Measurements from ENCODE around the gene LYSET. TPM values are rescaled to one million over a fixed set of nuclear protein-coding genes. Genes with fewer than 3 reads are reported as not detected.

Gene LYSET
- total and polyA plus RNA-seq, 10 of the 15 experiments (the other 5 are each of a cell fraction or from before 2014, with no cell fraction given) = 11.9 to 34.5 (median 21.2) TPM

GRCh38 chr14:93184391-93185348, at the start of gene LYSET, which contains the start of gene MOAP1 (continued):
- TF ChIP-seq SKIL (IDR thresholded peaks at IDR 0.05; ENCODE audit: low read depth, poor library complexity, severe bottlenecking) (no peak), ASH2L (IDR thresholded peaks at IDR 0.05; ENCODE audit: borderline replicate concordance, low read depth) (peak; percentile 77; the same call in 1 of the 2 replicates), TARDBP (IDR thresholded peaks at IDR 0.05; ENCODE audit: borderline replicate concordance) (no peak), CBX5 (IDR thresholded peaks at IDR 0.05; ENCODE audit: low read depth) (no peak), FOXM1 (IDR thresholded peaks at IDR 0.05; ENCODE audit: low read depth, low read length) (no peak), JUNB (IDR thresholded peaks at IDR 0.05) (no peak), ATF7 (IDR thresholded peaks at IDR 0.05; ENCODE audit: low read depth) (peak; percentile 50), IRF5 (IDR thresholded peaks at IDR 0.05; ENCODE audit: borderline replicate concordance) (no peak), IKZF1 (conservative IDR thresholded peaks at IDR 0.05) (peak; percentile 85), STAT3 (IDR thresholded peaks at IDR 0.05; ENCODE audit: low read depth, low read length) (no peak), ZNF687 (IDR thresholded peaks at IDR 0.05) (peak; percentile 52), RFX5 (IDR thresholded peaks at IDR 0.05; ENCODE audit: low read depth, low read length) (no peak), CBFB (IDR thresholded peaks at IDR 0.05; ENCODE audit: low read depth) (no peak), TCF3 (IDR thresholded peaks at IDR 0.05; ENCODE audit: borderline replicate concordance, insufficient read depth, low read depth, low read length) (peak; percentile 68; the same call in 1 of the 2 replicates), SMAD1 (IDR thresholded peaks at IDR 0.05; ENCODE audit: low read depth, partially characterized antibody) (no peak), SRF (IDR thresholded peaks at IDR 0.05; ENCODE audit: low read depth in 2 of 2, low read length in 2 of 2) (peak in 1 of 2 experiments; percentile 53; a peak in 1 of 4 replicates), ATF2 (IDR thresholded peaks at IDR 0.05; ENCODE audit: low read length) (no peak), NFYA (IDR thresholded peaks at IDR 0.05; ENCODE audit: borderline replicate concordance, low read depth, low read length) (no peak), SUZ12 (IDR thresholded peaks at IDR 0.05; ENCODE audit: unreplicated experiment) (no peak), SMC3 (IDR thresholded peaks at IDR 0.05; ENCODE audit: borderline replicate concordance, low read length) (no peak), BRCA1 (IDR thresholded peaks at IDR 0.05; ENCODE audit: low read depth, low read length) (no peak)
